HEK293 (cell line): Measurements from ENCODE around the gene ZNF239.

ENCODE experiments used
- CTCF ChIA-PET: fragments of 350-600 bp; formaldehyde crosslinking; extraction: SDS; loops from one replicate; lab custom pipeline; 2021; ENCODE audit warnings: antibody characterized with exemption; lab: Yijun Ruan, JAX
- POLR2A ChIA-PET: fragments of 300-600 bp; formaldehyde crosslinking; extraction: SDS; loops from one replicate; lab custom pipeline; 2020; ENCODE audit warnings: antibody characterized with exemption, inconsistent platforms; lab: Yijun Ruan, JAX
- H3K27ac ChIP-seq: fragments of 200-500 bp; sonication (Bioruptor generic); 2 replicates; pipeline ENCODE4 v1.5.1; 2014; ENCODE audit warnings: low read depth, low read length, control low read depth, inconsistent platforms; ENCODE audit errors: extremely low read depth
- H3K36me3 ChIP-seq, 2 experiments: fragments of 200-500 bp in 1 of 2; sonication (Bioruptor generic) in 1 of 2; 1 replicate in 1 of 2; 2 replicates in 1 of 2; pipeline ENCODE4 v1.5.1; 2014 to 2017; ENCODE audit warnings: inconsistent platforms in 2 of 2, low read length in 2 of 2; ENCODE audit not compliant: control insufficient read depth in 2 of 2, insufficient read depth in 1 of 2
- H3K4me1 ChIP-seq: fragments of 200-500 bp; sonication (Bioruptor generic); 2 replicates; pipeline ENCODE4 v1.5.1; 2014; ENCODE audit warnings: mild to moderate bottlenecking, low read length, inconsistent platforms; ENCODE audit not compliant: control insufficient read depth, insufficient read depth
- H3K4me3 ChIP-seq: 2 replicates; pipeline ENCODE4 v1.5.1; 2011; ENCODE audit warnings: low read depth, mild to moderate bottlenecking, control low read depth, low read length, moderate library complexity
- H3K9me3 ChIP-seq: fragments of 200-500 bp; sonication (Bioruptor generic); 2 replicates; pipeline ENCODE4 v1.5.1; 2014; ENCODE audit warnings: low read depth, low read length, inconsistent platforms; ENCODE audit not compliant: control insufficient read depth, insufficient read depth
- HIC1 ChIP-seq: fragments of 450-650 bp; formaldehyde crosslinking; IDR thresholded peaks from 2 replicates; pipeline ENCODE4 v1.5.1; 2016; ENCODE audit warnings: missing biosample characterization, missing genetic modification characterization
- HOXC10 ChIP-seq: sonication (generic); formaldehyde crosslinking; IDR thresholded peaks from 2 replicates; pipeline ENCODE4 v1.8.1; 2023; ENCODE audit warnings: mild to moderate bottlenecking, missing genetic modification reagents
- KLF1 ChIP-seq: fragments of 450-650 bp; formaldehyde crosslinking; IDR thresholded peaks from 2 replicates; pipeline ENCODE4 v1.5.1; 2016; ENCODE audit warnings: missing biosample characterization, missing genetic modification characterization
- PRDM6 ChIP-seq: fragments of 450-650 bp; formaldehyde crosslinking; IDR thresholded peaks from 2 replicates; pipeline ENCODE4 v1.5.1; 2017; ENCODE audit warnings: missing biosample characterization, missing genetic modification characterization
- SP3 ChIP-seq: fragments of 450-650 bp; formaldehyde crosslinking; IDR thresholded peaks from 2 replicates; pipeline ENCODE4 v1.5.1; 2016; ENCODE audit warnings: missing biosample characterization, missing genetic modification characterization
- SP7 ChIP-seq: fragments of 450-650 bp; formaldehyde crosslinking; IDR thresholded peaks from 2 replicates; pipeline ENCODE4 v1.5.1; 2016; ENCODE audit warnings: missing biosample characterization, missing genetic modification characterization
- ZBTB26 ChIP-seq: fragments of 450-650 bp; formaldehyde crosslinking; optimal IDR thresholded peaks from 2 replicates; pipeline ENCODE3; 2016; ENCODE audit warnings: missing biosample characterization, mild to moderate bottlenecking, missing genetic modification characterization
- ZFP3 ChIP-seq: fragments of 450-650 bp; formaldehyde crosslinking; IDR thresholded peaks from 2 replicates; pipeline ENCODE4 v1.5.1; 2016; ENCODE audit warnings: low read depth, missing biosample characterization, missing genetic modification characterization
- ZNF140 ChIP-seq: fragments of 450-650 bp; formaldehyde crosslinking; IDR thresholded peaks from 2 replicates; pipeline ENCODE4 v1.5.1; 2016; ENCODE audit warnings: missing biosample characterization, missing genetic modification characterization
- ZNF211 ChIP-seq: fragments of 450-650 bp; formaldehyde crosslinking; IDR thresholded peaks from 2 replicates; pipeline ENCODE4 v1.5.1; 2016; ENCODE audit warnings: low read depth, missing biosample characterization, missing genetic modification characterization
- ZNF274 ChIP-seq, 2 experiments: fragments of 200-500 bp in 1 of 2; fragments of 450-650 bp in 1 of 2; sonication (Bioruptor generic) in 1 of 2; formaldehyde crosslinking in 1 of 2; IDR thresholded peaks; 2 replicates each; pipeline versions ENCODE4 v1.5.1 to v1.6.1; 2014 to 2016; ENCODE audit warnings: borderline replicate concordance in 1 of 2, inconsistent platforms in 1 of 2, low read length in 1 of 2, missing biosample characterization in 1 of 2, missing genetic modification characterization in 1 of 2
- ZNF311 ChIP-seq: fragments of 450-650 bp; formaldehyde crosslinking; IDR thresholded peaks from 2 replicates; pipeline ENCODE4 v1.5.1; 2017; ENCODE audit warnings: missing biosample characterization, missing genetic modification characterization, borderline replicate concordance
- ZNF423 ChIP-seq: fragments of 450-650 bp; formaldehyde crosslinking; IDR thresholded peaks from 2 replicates; pipeline ENCODE4 v1.5.1; 2016; ENCODE audit warnings: missing biosample characterization, missing genetic modification characterization
- ZNF48 ChIP-seq: fragments of 450-650 bp; formaldehyde crosslinking; IDR thresholded peaks from 2 replicates; pipeline ENCODE4 v1.5.1; 2016; ENCODE audit warnings: missing biosample characterization, missing genetic modification characterization
- ZNF513 ChIP-seq: fragments of 450-650 bp; IDR thresholded peaks from 2 replicates; pipeline ENCODE4 v1.5.1; 2018; ENCODE audit warnings: missing biosample characterization, missing genetic modification characterization
- ZNF549 ChIP-seq: fragments of 450-650 bp; IDR thresholded peaks from 2 replicates; pipeline ENCODE4 v1.5.1; 2018; ENCODE audit warnings: missing biosample characterization, missing genetic modification characterization, mild to moderate bottlenecking, inconsistent platforms, moderate library complexity
- ZNF624 ChIP-seq: fragments of 450-650 bp; formaldehyde crosslinking; IDR thresholded peaks from 2 replicates; pipeline ENCODE4 v1.5.1; 2017; ENCODE audit warnings: missing biosample characterization, missing genetic modification characterization
- ZNF768 ChIP-seq: fragments of 450-650 bp; formaldehyde crosslinking; IDR thresholded peaks from 2 replicates; pipeline ENCODE4 v1.5.1; 2018; ENCODE audit warnings: missing biosample characterization, mild to moderate bottlenecking, missing genetic modification characterization
- ZNF792 ChIP-seq: fragments of 450-650 bp; formaldehyde crosslinking; IDR thresholded peaks from 2 replicates; pipeline ENCODE4 v1.5.1; 2016; ENCODE audit warnings: missing biosample characterization, missing genetic modification characterization
- ZNF837 ChIP-seq: fragments of 450-650 bp; formaldehyde crosslinking; IDR thresholded peaks from 2 replicates; pipeline ENCODE4 v1.5.1; 2016; ENCODE audit warnings: missing biosample characterization, missing genetic modification characterization
- TF ChIP-seq, protein P1 (sequence below): fragments of 450-650 bp; formaldehyde crosslinking; IDR thresholded peaks from 2 replicates; pipeline ENCODE4 v1.5.1; 2016; ENCODE audit warnings: missing biosample characterization, missing genetic modification characterization
- TF ChIP-seq, protein P2 (sequence below): fragments of 450-650 bp; formaldehyde crosslinking; IDR thresholded peaks from 2 replicates; pipeline ENCODE4 v1.5.1; 2016; ENCODE audit warnings: missing biosample characterization, missing genetic modification characterization

The ZNF239 gene

GRCh38 chr10:43595739-43596298, 21.4 kb upstream of the ZNF239 start:
- Histone ChIP-seq H3K36me3 (no peaks in the 10 kb centered on the region), H3K9me3 (no peaks in the 10 kb centered on the region), H3K27ac (no peak overlapping the region), H3K4me1 (no peaks in the 10 kb centered on the region), H3K4me3 (no peak overlapping the region)
- ChIA-PET POLR2A (no interaction called here), CTCF (no interaction called here)
- TF ChIP-seq ZNF423 (tag by site-specific recombination): no peak
- no peak for TF ChIP-seq HOXC10 (CRISPR knock-in tag)

GRCh38 chr10:43594944-43595589, 20.7 kb upstream of the ZNF239 start:
- Histone ChIP-seq H3K36me3 (no peaks in the 10 kb centered on the region), H3K9me3 (no peaks in the 10 kb centered on the region), H3K4me3 (no peak overlapping the region), H3K27ac (no peak overlapping the region), H3K4me1 (no peaks in the 10 kb centered on the region)
- POLR2A ChIA-PET: no interaction called here
- TF ChIP-seq ZFP3 (tag by site-specific recombination) (no peak), ZNF549 (no peak), ZBTB26 (tag by site-specific recombination) (no peak), ZNF48 (tag by site-specific recombination) (no peak), ZNF513 (tag by site-specific recombination) (no peak), PRDM6 (no peak), KLF1 (tag by site-specific recombination) (no peak), ZNF211 (tag by site-specific recombination) (no peak), ZNF140 (no peak), ZNF837 (tag by site-specific recombination) (no peak), ZNF624 (tag by site-specific recombination) (no peak), HIC1 (tag by site-specific recombination) (no peak), ZNF274 (IDR thresholded peaks at IDR 0.05; ENCODE audit: low read length) (no peak), ZNF274 (tag by site-specific recombination; IDR thresholded peaks at IDR 0.05; ENCODE audit: borderline replicate concordance) (no peak), ZNF768 (tag by site-specific recombination) (no peak), ZNF311 (tag by site-specific recombination) (no peak), SP3 (tag by site-specific recombination) (no peak), SP7 (no peak), ZNF792 (tag by site-specific recombination) (no peak)
- TF ChIP-seq, protein P1, sequence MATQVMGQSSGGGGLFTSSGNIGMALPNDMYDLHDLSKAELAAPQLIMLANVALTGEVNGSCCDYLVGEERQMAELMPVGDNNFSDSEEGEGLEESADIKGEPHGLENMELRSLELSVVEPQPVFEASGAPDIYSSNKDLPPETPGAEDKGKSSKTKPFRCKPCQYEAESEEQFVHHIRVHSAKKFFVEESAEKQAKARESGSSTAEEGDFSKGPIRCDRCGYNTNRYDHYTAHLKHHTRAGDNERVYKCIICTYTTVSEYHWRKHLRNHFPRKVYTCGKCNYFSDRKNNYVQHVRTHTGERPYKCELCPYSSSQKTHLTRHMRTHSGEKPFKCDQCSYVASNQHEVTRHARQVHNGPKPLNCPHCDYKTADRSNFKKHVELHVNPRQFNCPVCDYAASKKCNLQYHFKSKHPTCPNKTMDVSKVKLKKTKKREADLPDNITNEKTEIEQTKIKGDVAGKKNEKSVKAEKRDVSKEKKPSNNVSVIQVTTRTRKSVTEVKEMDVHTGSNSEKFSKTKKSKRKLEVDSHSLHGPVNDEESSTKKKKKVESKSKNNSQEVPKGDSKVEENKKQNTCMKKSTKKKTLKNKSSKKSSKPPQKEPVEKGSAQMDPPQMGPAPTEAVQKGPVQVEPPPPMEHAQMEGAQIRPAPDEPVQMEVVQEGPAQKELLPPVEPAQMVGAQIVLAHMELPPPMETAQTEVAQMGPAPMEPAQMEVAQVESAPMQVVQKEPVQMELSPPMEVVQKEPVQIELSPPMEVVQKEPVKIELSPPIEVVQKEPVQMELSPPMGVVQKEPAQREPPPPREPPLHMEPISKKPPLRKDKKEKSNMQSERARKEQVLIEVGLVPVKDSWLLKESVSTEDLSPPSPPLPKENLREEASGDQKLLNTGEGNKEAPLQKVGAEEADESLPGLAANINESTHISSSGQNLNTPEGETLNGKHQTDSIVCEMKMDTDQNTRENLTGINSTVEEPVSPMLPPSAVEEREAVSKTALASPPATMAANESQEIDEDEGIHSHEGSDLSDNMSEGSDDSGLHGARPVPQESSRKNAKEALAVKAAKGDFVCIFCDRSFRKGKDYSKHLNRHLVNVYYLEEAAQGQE (tag by site-specific recombination): no peak
- TF ChIP-seq, protein P2, sequence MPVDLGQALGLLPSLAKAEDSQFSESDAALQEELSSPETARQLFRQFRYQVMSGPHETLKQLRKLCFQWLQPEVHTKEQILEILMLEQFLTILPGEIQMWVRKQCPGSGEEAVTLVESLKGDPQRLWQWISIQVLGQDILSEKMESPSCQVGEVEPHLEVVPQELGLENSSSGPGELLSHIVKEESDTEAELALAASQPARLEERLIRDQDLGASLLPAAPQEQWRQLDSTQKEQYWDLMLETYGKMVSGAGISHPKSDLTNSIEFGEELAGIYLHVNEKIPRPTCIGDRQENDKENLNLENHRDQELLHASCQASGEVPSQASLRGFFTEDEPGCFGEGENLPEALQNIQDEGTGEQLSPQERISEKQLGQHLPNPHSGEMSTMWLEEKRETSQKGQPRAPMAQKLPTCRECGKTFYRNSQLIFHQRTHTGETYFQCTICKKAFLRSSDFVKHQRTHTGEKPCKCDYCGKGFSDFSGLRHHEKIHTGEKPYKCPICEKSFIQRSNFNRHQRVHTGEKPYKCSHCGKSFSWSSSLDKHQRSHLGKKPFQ: no peak
- CTCF ChIA-PET: interaction anchor here (1.1 kb wide), 1 partner anchor 8 kb away, joined by 3 read pairs; no protein-coding TSS in a partner anchor
